Sigmoid colon (tissue), 4 donors: Measurements from ENCODE around the gene MAGI2.

ENCODE experiments used
- CTCF ChIP-seq, 4 experiments: fragments of 450-650 bp in 3 of 4; fragments of 200-600 bp in 1 of 4; IDR thresholded peaks; one replicate each; pipeline ENCODE4 v1.5.1; 2016 to 2019; ENCODE audit warnings: antibody characterized with exemption in 4 of 4, mild to moderate bottlenecking in 3 of 4, moderate library complexity in 2 of 4
- EP300 ChIP-seq, 4 donors: sonication (generic); formaldehyde crosslinking; IDR thresholded peaks; one replicate each; pipeline ENCODE4 v1.6.1; 2017; ENCODE audit warnings: antibody characterized with exemption in 4 of 4
- POLR2A ChIP-seq, 2 donors: fragments of 450-650 bp; IDR thresholded peaks; one replicate each; pipeline ENCODE4 v1.6.1; 2016; ENCODE audit warnings: antibody characterized with exemption in 2 of 2, mild to moderate bottlenecking in 2 of 2, moderate library complexity in 2 of 2
- POLR2AphosphoS5 ChIP-seq, 4 donors: sonication (generic); formaldehyde crosslinking; IDR thresholded peaks; one replicate each; pipeline ENCODE4 v1.6.1; 2017; ENCODE audit warnings: antibody characterized with exemption in 4 of 4

GRCh38 chr7:78296644-78297371 is 1156.7 kb downstream of the MAGI2 start:
- no peak for TF ChIP-seq CTCF (IDR thresholded peaks at IDR 0.05)
- no peak for TF ChIP-seq POLR2A (IDR thresholded peaks at IDR 0.05)
- TF ChIP-seq EP300 (IDR thresholded peaks at IDR 0.05), result no peak
- no peak for TF ChIP-seq POLR2AphosphoS5 (IDR thresholded peaks at IDR 0.05)
